AG09319 (cell line): ENCODE results near the gene MT1F.

ENCODE experiments used
- DNase-seq: peaks from one replicate; pipeline ENCODE4 v3.0.0-alpha.2; 2010; ENCODE audit warnings: low read depth; ENCODE audit errors: extremely low read depth
- TF ChIP-seq, protein P1 (sequence below): IDR thresholded peaks from 2 replicates; pipeline ENCODE4 v1.5.1; 2011; ENCODE audit warnings: low read depth, mild to moderate bottlenecking, inconsistent platforms, low read length, moderate library complexity

The MT1F gene

DNA sequence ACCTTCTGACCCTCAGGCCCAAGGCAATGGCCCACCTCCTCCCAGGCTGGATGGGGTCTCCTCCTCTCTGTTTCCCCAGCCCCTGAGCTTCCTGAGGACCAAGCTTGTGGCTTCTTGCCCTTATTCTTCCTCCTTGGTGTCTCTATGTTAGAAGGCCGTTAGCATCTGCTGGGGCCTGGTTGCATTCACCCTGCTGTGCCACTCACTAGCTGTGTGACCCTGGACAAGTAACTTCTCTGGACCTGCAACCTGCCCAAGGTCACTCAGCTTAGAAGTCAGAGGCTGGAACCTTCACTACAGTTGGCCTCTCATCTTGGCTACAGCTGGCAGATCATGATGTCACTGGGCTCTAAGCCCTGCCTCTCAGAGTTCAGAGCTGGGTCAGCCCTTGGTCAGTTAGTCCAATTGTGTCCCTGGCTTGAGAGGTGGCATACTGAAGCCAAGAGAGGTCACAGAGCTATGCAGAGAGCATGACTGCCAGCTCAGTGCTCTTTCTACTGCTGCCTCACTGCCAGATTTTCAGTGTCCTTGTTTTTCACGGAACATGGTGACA is 46.4 kb upstream of the MT1F start:
- TF ChIP-seq, protein P1, sequence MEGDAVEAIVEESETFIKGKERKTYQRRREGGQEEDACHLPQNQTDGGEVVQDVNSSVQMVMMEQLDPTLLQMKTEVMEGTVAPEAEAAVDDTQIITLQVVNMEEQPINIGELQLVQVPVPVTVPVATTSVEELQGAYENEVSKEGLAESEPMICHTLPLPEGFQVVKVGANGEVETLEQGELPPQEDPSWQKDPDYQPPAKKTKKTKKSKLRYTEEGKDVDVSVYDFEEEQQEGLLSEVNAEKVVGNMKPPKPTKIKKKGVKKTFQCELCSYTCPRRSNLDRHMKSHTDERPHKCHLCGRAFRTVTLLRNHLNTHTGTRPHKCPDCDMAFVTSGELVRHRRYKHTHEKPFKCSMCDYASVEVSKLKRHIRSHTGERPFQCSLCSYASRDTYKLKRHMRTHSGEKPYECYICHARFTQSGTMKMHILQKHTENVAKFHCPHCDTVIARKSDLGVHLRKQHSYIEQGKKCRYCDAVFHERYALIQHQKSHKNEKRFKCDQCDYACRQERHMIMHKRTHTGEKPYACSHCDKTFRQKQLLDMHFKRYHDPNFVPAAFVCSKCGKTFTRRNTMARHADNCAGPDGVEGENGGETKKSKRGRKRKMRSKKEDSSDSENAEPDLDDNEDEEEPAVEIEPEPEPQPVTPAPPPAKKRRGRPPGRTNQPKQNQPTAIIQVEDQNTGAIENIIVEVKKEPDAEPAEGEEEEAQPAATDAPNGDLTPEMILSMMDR = no peak
- no peak for DNase-seq

- TF ChIP-seq, protein P1 = no peak
Observed at GRCh38 chr16:56613706-56614105, 44.1 kb upstream of the MT1F start.

DNA sequence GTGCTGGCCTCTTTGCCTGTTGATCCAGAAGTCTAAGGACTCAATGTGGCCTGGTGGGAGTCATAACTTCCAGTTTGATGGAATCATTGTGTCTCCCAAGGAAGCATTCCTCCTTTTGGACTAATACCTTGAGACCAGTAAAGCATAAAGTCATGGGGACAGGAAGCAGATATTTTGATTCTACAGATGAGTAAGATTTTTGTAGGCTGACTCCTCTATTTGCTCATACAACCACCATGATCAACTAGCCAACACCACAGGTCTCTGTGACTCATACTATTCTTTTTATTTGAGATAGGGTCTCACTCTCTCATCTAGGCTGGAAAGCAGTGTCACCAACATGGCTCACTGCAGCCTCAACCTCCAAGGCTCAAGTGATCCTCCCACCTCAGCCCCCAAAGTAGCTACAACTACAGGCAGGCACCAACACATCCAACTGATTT is 43.2 kb upstream of the MT1F start:
- TF ChIP-seq, protein P1 = no peak
- DNase-seq = no peak

More at GRCh38 chr16:56613706-56614105, 44.1 kb upstream of the MT1F start:
- DNase-seq = no peak

GRCh38 chr16:56615353-56615752 is 42.4 kb upstream of the MT1F start:
- TF ChIP-seq, protein P1 = no peak
- DNase-seq = no peak

GRCh38 chr16:56616608-56617211 is 41.0 kb upstream of the MT1F start:
- DNase-seq = no peak
- TF ChIP-seq, protein P1 = no peak

GRCh38 chr16:56617212-56618085 is 40.3 kb upstream of the MT1F start:
- TF ChIP-seq, protein P1 = no peak
- no peak for DNase-seq

DNA sequence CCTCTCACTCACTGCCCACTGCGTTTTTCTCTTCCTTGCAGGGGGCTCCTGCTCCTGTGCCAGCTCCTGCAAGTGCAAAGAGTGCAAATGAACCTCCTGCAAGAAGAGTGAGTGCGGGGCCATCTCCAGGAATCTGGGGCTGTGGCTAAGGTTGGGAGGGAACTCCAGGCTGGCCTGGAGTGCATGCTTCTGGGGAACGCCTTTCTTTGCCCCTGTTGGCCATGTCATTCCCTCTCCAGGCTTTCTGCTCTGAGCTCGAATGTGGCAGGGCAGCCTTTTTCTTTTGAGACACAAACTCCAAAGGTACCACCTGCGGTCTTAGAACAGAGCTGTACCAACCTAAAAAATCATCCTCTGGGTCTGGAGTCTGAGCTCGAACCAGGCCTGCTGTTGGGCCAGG is 39.6 kb upstream of the MT1F start:
- TF ChIP-seq, protein P1 = no peak

More for the DNA sequence above, 39.6 kb upstream of the MT1F start:
- DNase-seq = no peak
